Measurements from ENCODE around the gene TRPM4. TPM values are rescaled to one million over a fixed set of nuclear protein-coding genes. Genes with fewer than 3 reads are reported as not detected.

TRPM4 gene
- polyA plus RNA-seq, 1 experiment = 17.6 TPM

GRCh38 chr19:49117677-49118564 is 39.7 kb upstream of the TRPM4 start:
- ChIA-PET POLR2A (no interaction called here), CTCF (interaction anchor here (0.9 to 2.0 kb wide), 7 partner anchors 10 to 91 kb away, joined by 3 to 6 read pairs (median 4); no protein-coding TSS in a partner anchor)
- H3K36me3 ChIP-seq (ENCODE audit: control insufficient read depth, insufficient read depth, low read length) = no peaks in the 10 kb centered on the region
- DNase-seq (ENCODE audit: low read depth) = no peak
- H3K4me3 ChIP-seq (ENCODE audit: low read depth, low read length) = peak overlapping the region; percentile 92
- TF ChIP-seq CTCF (IDR thresholded peaks at IDR 0.05; ENCODE audit: insufficient read depth, low read depth, low read length) = no peak
- peaks cover 4% of the 10 kb centered on the region; the same call in 1 of the 2 replicates for H3K27me3 ChIP-seq (ENCODE audit: control insufficient read depth, insufficient read depth, low read length)

GRCh38 chr19:49118565-49119410 is 38.8 kb upstream of the TRPM4 start, which contains the start of gene C19orf73:
TSS of gene C19orf73 (minus strand) at chr19:49119143. CDS start at chr19:49119022, 121 bp downstream.
- no peak for DNase-seq (ENCODE audit: low read depth)
- H3K36me3 ChIP-seq (ENCODE audit: control insufficient read depth, insufficient read depth, low read length) = no peaks in the 10 kb centered on the region
- ChIA-PET POLR2A (no interaction called here), CTCF (interaction anchor here (1.8 to 2.0 kb wide), 2 partner anchors 11 to 12 kb away, joined by 4 to 6 read pairs; no protein-coding TSS in a partner anchor)
- TF ChIP-seq CTCF (IDR thresholded peaks at IDR 0.05; ENCODE audit: insufficient read depth, low read depth, low read length) = peak; percentile 19; the same call in 1 of the 2 replicates
- H3K27me3 ChIP-seq (ENCODE audit: control insufficient read depth, insufficient read depth, low read length) = peaks cover 4% of the 10 kb centered on the region; the same call in 1 of the 2 replicates
- H3K4me3 ChIP-seq (ENCODE audit: low read depth, low read length) = peak within 1 kb of the TSS; percentile 92

- CTCF ChIA-PET = interaction anchor here (0.8 to 2.8 kb wide), 4 partner anchors 15 to 78 kb away, joined by 3 to 9 read pairs (median 4); no protein-coding TSS in a partner anchor
- POLR2A ChIA-PET = no interaction called here
- no peak for TF ChIP-seq CTCF (IDR thresholded peaks at IDR 0.05; ENCODE audit: insufficient read depth, low read depth, low read length)
- H3K36me3 ChIP-seq (ENCODE audit: control insufficient read depth, insufficient read depth, low read length) = no peaks in the 10 kb centered on the region
- H3K4me3 ChIP-seq (ENCODE audit: low read depth, low read length) = peak within 1 kb of the TSS; percentile 92
- peaks cover 4% of the 10 kb centered on the region; the same call in 1 of the 2 replicates for H3K27me3 ChIP-seq (ENCODE audit: control insufficient read depth, insufficient read depth, low read length)
- no peak for DNase-seq (ENCODE audit: low read depth)
These were observed 37.9 kb upstream of the TRPM4 start, which contains the start of gene PPFIA3 for GRCh38 chr19:49119411-49120324. TSS of gene PPFIA3 (plus strand) at chr19:49119544. CDS start at chr19:49127874, 8,330 bp downstream.

- no peaks in the 10 kb centered on the region for H3K36me3 ChIP-seq (ENCODE audit: control insufficient read depth, insufficient read depth, low read length)
- H3K4me3 ChIP-seq (ENCODE audit: low read depth, low read length) = no peak overlapping the region
- H3K27me3 ChIP-seq (ENCODE audit: control insufficient read depth, insufficient read depth, low read length) = peaks cover 7% of the 10 kb centered on the region
- POLR2A ChIA-PET = no interaction called here
- no peak for DNase-seq (ENCODE audit: low read depth)
- CTCF ChIA-PET = interaction anchor here (0.8 to 2.8 kb wide), 5 partner anchors 16 to 77 kb away, joined by 3 to 9 read pairs (median 3); no protein-coding TSS in a partner anchor
- TF ChIP-seq CTCF (IDR thresholded peaks at IDR 0.05; ENCODE audit: insufficient read depth, low read depth, low read length) = no peak
These were observed 37.3 kb upstream of the TRPM4 start for GRCh38 chr19:49120325-49120683.

Measured in BJ (cell line).